Activated CD4-positive, alpha-beta memory T cell treated with anti-CD3 and anti-CD28 coated beads, Interleukin-2, amount 10 ng/mL, durations not matched to agents 7 days and 5 days (primary cell): ENCODE data around the gene DEFB132. TPM values are rescaled to one million over a fixed set of nuclear protein-coding genes. Genes with fewer than 3 reads are reported as not detected.
"Not testable (repeated sequence)": the region's sequence is repeated elsewhere in the genome, so short reads cannot be mapped to it uniquely, and the experiment has no call there.

Experiments used
- CTCF ChIA-PET: fragments of 350-600 bp; sonication (Branson Sonifier 250); formaldehyde crosslinking; loops from one replicate; lab custom pipeline; 2021; ENCODE audit warnings: antibody characterized with exemption, inconsistent platforms; lab: Charles Lee
- POLR2A ChIA-PET: fragments of 350-600 bp; sonication (Branson Sonifier 250); formaldehyde crosslinking; loops from one replicate; lab custom pipeline; 2021; ENCODE audit warnings: antibody characterized with exemption; lab: Charles Lee
- DNase-seq: peaks from one replicate; pipeline ENCODE4 v3.0.0-alpha.2; 2020
- H3K27ac Mint-ChIP-seq: one replicate; pipeline ENCODE4 v1.8.0; 2021; ENCODE audit warnings: mild to moderate bottlenecking, mixed read lengths
- H3K27me3 Mint-ChIP-seq: one replicate; pipeline ENCODE4 v1.8.0; 2021; ENCODE audit warnings: mixed read lengths
- H3K36me3 Mint-ChIP-seq: one replicate; pipeline ENCODE4 v1.8.0; 2021; ENCODE audit warnings: low read depth, mixed read lengths
- H3K4me1 Mint-ChIP-seq: one replicate; pipeline ENCODE4 v1.8.0; 2021; ENCODE audit warnings: mixed read lengths
- H3K4me3 Mint-ChIP-seq: one replicate; pipeline ENCODE4 v1.8.0; 2021; ENCODE audit warnings: mild to moderate bottlenecking, mixed read lengths
- H3K9me3 Mint-ChIP-seq: one replicate; pipeline ENCODE4 v1.8.0; 2021; ENCODE audit warnings: mixed read lengths
- total RNA-seq, 2 experiments: library from RNA; stranded (reverse); gene quantifications; one replicate each; pipeline ENCODE4 v1.2.3, GENCODE V29; 2021

DEFB132 gene, protein sequence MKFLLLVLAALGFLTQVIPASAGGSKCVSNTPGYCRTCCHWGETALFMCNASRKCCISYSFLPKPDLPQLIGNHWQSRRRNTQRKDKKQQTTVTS
- total RNA-seq, result not detected

DNA sequence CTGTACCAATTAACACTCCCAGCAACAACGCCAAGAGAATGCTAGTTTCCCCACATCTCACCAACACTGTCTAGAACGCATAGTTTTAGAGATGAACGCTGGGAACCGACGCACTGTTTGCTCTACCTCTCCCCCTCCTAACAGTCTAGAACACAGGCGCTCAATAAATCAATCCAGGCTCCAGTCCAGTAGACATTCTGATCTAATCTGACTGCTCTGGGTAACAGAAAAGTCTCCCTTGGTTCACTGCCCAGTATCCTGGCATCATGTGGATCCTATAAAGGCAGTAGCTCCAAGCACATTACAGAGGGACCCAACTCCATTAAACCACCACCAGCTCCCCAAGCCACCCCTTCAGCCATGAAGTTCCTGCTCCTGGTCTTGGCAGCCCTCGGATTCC is at the start of gene DEFB132:
TSS of gene DEFB132 (plus strand) at position 306 of the 400 bp plus-strand sequence. CDS start at position 361, 55 bp downstream.
- POLR2A ChIA-PET, result interaction anchor here (0.6 kb wide), 1 partner anchor 11 kb away, joined by 3 read pairs; no protein-coding TSS in a partner anchor
- CTCF ChIA-PET, result interaction anchor here (0.7 to 2.8 kb wide), 3 partner anchors 9 to 73 kb away, joined by 4 to 9 read pairs (median 8); no protein-coding TSS in a partner anchor
- H3K36me3 Mint-ChIP-seq, result no peaks in the 10 kb centered on the region
- H3K4me1 Mint-ChIP-seq, result peaks cover 17% of the 10 kb centered on the region
- peaks cover 11% of the 10 kb centered on the region for H3K27me3 Mint-ChIP-seq
- H3K27ac Mint-ChIP-seq, result no peak within 1 kb of the TSS
- DNase-seq, result no peak
- H3K4me3 Mint-ChIP-seq, result no peak within 1 kb of the TSS
- no peaks in the 10 kb centered on the region for H3K9me3 Mint-ChIP-seq

GRCh38 chr20:208942-209566 is 48.5 kb upstream of the DEFB132 start:
- Mint-ChIP-seq H3K4me1 (no peaks in the 10 kb centered on the region), H3K36me3 (no peaks in the 10 kb centered on the region), H3K4me3 (no peak overlapping the region), H3K9me3 (no peaks in the 10 kb centered on the region), H3K27ac (no peak overlapping the region), H3K27me3 (peaks cover 24% of the 10 kb centered on the region)
- CTCF ChIA-PET, result interaction anchor here (0.9 to 1.4 kb wide), 3 partner anchors 12 to 115 kb away, joined by 3 to 7 read pairs (median 4); no protein-coding TSS in a partner anchor
- POLR2A ChIA-PET, result no interaction called here
- no peak for DNase-seq

- H3K9me3 Mint-ChIP-seq, result no peaks in the 10 kb centered on the region
- ChIA-PET POLR2A (no interaction called here), CTCF (interaction anchor here (0.6 to 2.4 kb wide), 3 partner anchors 51 to 120 kb away, joined by 3 to 12 read pairs (median 7); no protein-coding TSS in a partner anchor)
- H3K27ac Mint-ChIP-seq, result no peak overlapping the region
- H3K4me1 Mint-ChIP-seq, result no peaks in the 10 kb centered on the region
- H3K4me3 Mint-ChIP-seq, result no peak overlapping the region
- no peak for DNase-seq
- peaks cover 16% of the 10 kb centered on the region for H3K27me3 Mint-ChIP-seq
- no peaks in the 10 kb centered on the region for H3K36me3 Mint-ChIP-seq
Observed at GRCh38 chr20:210809-211502, 46.6 kb upstream of the DEFB132 start.

GRCh38 chr20:214383-214782 is 43.1 kb upstream of the DEFB132 start:
- no peaks in the 10 kb centered on the region for H3K4me1 Mint-ChIP-seq
- ChIA-PET CTCF (interaction anchor here (0.8 to 1.2 kb wide), 2 partner anchors 51 to 117 kb away, joined by 3 to 4 read pairs; no protein-coding TSS in a partner anchor), POLR2A (no interaction called here)
- no peak overlapping the region for H3K27ac Mint-ChIP-seq
- no peaks in the 10 kb centered on the region for H3K9me3 Mint-ChIP-seq
- DNase-seq, result no peak
- H3K4me3 Mint-ChIP-seq, result no peak overlapping the region
- peaks cover 20% of the 10 kb centered on the region for H3K27me3 Mint-ChIP-seq
- no peaks in the 10 kb centered on the region for H3K36me3 Mint-ChIP-seq

GRCh38 chr20:215796-216195 is 41.7 kb upstream of the DEFB132 start:
- H3K9me3 Mint-ChIP-seq, result no peaks in the 10 kb centered on the region
- H3K27me3 Mint-ChIP-seq, result peaks cover 32% of the 10 kb centered on the region
- H3K4me3 Mint-ChIP-seq, result no peak overlapping the region
- DNase-seq, result no peak
- H3K36me3 Mint-ChIP-seq, result no peaks in the 10 kb centered on the region
- CTCF ChIA-PET, result interaction anchor here (0.8 to 1.0 kb wide), 2 partner anchors 51 to 115 kb away, joined by 3 read pairs; no protein-coding TSS in a partner anchor
- POLR2A ChIA-PET, result no interaction called here
- H3K27ac Mint-ChIP-seq, result no peak overlapping the region
- no peaks in the 10 kb centered on the region for H3K4me1 Mint-ChIP-seq

- peaks cover 36% of the 10 kb centered on the region for H3K27me3 Mint-ChIP-seq
- H3K9me3 Mint-ChIP-seq, result no peaks in the 10 kb centered on the region
- H3K4me1 Mint-ChIP-seq, result no peaks in the 10 kb centered on the region
- H3K36me3 Mint-ChIP-seq, result no peaks in the 10 kb centered on the region
- ChIA-PET CTCF (no interaction called here), POLR2A (no interaction called here)
- H3K4me3 Mint-ChIP-seq, result no peak overlapping the region
- DNase-seq, result no peak
- no peak overlapping the region for H3K27ac Mint-ChIP-seq
Observed at GRCh38 chr20:217266-217665, 40.3 kb upstream of the DEFB132 start.

GRCh38 chr20:219290-220115 is 38.0 kb upstream of the DEFB132 start:
- H3K27me3 Mint-ChIP-seq, result peaks cover 45% of the 10 kb centered on the region
- CTCF ChIA-PET, result no interaction called here
- H3K36me3 Mint-ChIP-seq, result no peaks in the 10 kb centered on the region
- POLR2A ChIA-PET, result no interaction called here
- H3K27ac Mint-ChIP-seq, result no peak overlapping the region
- no peaks in the 10 kb centered on the region for H3K4me1 Mint-ChIP-seq
- no peaks in the 10 kb centered on the region for H3K9me3 Mint-ChIP-seq
- no peak for DNase-seq
- no peak overlapping the region for H3K4me3 Mint-ChIP-seq

GRCh38 chr20:221258-221830 is 36.2 kb upstream of the DEFB132 start:
- Mint-ChIP-seq H3K4me1 (no peaks in the 10 kb centered on the region), H3K27me3 (peaks cover 51% of the 10 kb centered on the region)

DNA sequence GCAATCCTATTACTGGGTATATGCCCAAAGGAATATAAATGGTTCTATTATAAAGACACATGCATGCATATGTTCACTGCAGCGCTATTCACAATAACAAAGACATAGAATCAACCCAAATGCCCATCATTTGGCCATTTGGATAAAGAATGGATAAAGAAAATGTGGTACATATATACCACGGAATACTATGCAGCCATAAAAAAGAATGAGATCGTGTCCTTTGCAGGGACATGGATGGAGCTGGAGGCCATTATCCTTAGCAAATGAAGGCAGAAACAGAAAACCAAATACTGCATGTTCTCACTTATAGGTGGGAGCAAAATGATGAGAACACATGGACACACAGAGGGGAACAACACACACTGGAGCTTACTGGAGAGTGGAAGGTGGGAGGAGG is 31.6 kb upstream of the DEFB132 start:
- H3K9me3 Mint-ChIP-seq, H3K4me1 Mint-ChIP-seq, H3K36me3 Mint-ChIP-seq, CTCF ChIA-PET, POLR2A ChIA-PET, H3K27ac Mint-ChIP-seq, H3K4me3 Mint-ChIP-seq, DNase-seq: not testable (repeated sequence)
- H3K27me3 Mint-ChIP-seq, result peaks cover 30% of the 10 kb centered on the region

More at GRCh38 chr20:221258-221830, 36.2 kb upstream of the DEFB132 start:
- no peak overlapping the region for H3K4me3 Mint-ChIP-seq
- H3K27ac Mint-ChIP-seq, result no peak overlapping the region
- ChIA-PET POLR2A (no interaction called here), CTCF (interaction anchor here (1.0 kb wide), 1 partner anchor 13 kb away, joined by 3 read pairs; no protein-coding TSS in a partner anchor)
- no peaks in the 10 kb centered on the region for H3K36me3 Mint-ChIP-seq
- no peaks in the 10 kb centered on the region for H3K9me3 Mint-ChIP-seq
- no peak for DNase-seq

DNA sequence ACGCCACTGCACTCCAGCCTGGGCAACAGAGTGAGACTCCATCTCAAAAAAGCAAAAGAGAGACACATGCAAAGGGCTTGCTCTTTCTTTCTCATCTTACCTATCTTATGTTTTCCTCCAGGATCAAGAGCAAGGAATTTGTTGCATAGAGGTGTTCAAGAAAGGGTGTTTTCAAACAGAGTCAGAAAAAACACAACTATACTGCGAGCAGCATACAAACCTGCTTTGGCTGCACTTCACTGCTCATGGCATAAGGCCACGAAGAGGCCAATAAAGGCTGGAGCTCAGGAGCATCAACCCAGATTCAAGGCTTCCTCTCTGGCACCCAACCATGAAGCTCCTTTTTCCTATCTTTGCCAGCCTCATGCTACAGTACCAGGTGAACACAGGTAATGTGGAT is 30.6 kb upstream of the DEFB132 start, which contains the start of gene DEFB129:
TSS of gene DEFB129 (plus strand) at position 301 of the 400 bp plus-strand sequence. CDS start at position 332, 31 bp downstream.
- Mint-ChIP-seq H3K4me3 (no peak within 1 kb of the TSS), H3K27ac (no peak within 1 kb of the TSS), H3K36me3 (no peaks in the 10 kb centered on the region), H3K27me3 (peaks cover 27% of the 10 kb centered on the region), H3K4me1 (peaks cover 6% of the 10 kb centered on the region), H3K9me3 (no peaks in the 10 kb centered on the region)
- ChIA-PET POLR2A (interaction anchor here (1.0 kb wide), 1 partner anchor 14 kb away, joined by 3 read pairs; no protein-coding TSS in a partner anchor), CTCF (no interaction called here)
- DNase-seq, result no peak

GRCh38 chr20:227439-228105 is 30.0 kb upstream of the DEFB132 start:
- POLR2A ChIA-PET, result interaction anchor here (1.0 kb wide), 1 partner anchor 13 kb away, joined by 3 read pairs; no protein-coding TSS in a partner anchor
- peaks cover 6% of the 10 kb centered on the region for H3K4me1 Mint-ChIP-seq
- peaks cover 24% of the 10 kb centered on the region for H3K27me3 Mint-ChIP-seq
- H3K9me3 Mint-ChIP-seq, result no peaks in the 10 kb centered on the region
- no peaks in the 10 kb centered on the region for H3K36me3 Mint-ChIP-seq
- H3K27ac Mint-ChIP-seq, result no peak overlapping the region
- DNase-seq, result no peak
- H3K4me3 Mint-ChIP-seq, result no peak overlapping the region
- CTCF ChIA-PET, result no interaction called here

DNA sequence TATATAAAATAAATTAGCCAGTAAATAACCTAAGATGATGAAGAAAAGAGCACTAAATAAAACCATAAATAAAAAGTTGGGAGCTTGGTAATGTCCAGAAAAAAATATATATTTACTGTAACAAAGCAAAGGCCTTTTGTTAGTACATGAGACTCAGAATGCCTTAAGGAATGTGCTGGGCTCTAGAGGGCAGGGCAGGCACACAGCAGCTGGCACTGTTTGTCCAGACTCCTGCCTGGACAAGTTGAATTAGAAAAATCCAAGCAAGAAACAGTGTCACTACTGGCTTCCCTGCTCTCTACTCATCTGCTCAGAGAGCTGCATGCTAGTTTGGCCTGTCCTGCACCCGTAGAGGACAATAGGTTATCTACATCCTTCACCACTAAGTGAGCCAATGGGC is 21.6 kb upstream of the DEFB132 start:
- Mint-ChIP-seq H3K4me3 (no peak overlapping the region), H3K36me3 (no peaks in the 10 kb centered on the region), H3K9me3 (no peaks in the 10 kb centered on the region), H3K4me1 (peaks cover 22% of the 10 kb centered on the region), H3K27me3 (peaks cover 5% of the 10 kb centered on the region), H3K27ac (no peak overlapping the region)
- DNase-seq, result no peak
- ChIA-PET CTCF (no interaction called here), POLR2A (no interaction called here)
